NCI-H1092 treated with DMSO at 0.1 percent for 48 hours (cell line): ENCODE measurements around the gene GIN1.
"Not testable (repeated sequence)": the region's sequence is repeated elsewhere in the genome, so short reads cannot be mapped to it uniquely, and the experiment has no call there.

Experiments used
- DNase-seq: peaks from one replicate; lab custom pipeline; 2025; lab: John Stamatoyannopoulos, UW

The GIN1 gene, protein sequence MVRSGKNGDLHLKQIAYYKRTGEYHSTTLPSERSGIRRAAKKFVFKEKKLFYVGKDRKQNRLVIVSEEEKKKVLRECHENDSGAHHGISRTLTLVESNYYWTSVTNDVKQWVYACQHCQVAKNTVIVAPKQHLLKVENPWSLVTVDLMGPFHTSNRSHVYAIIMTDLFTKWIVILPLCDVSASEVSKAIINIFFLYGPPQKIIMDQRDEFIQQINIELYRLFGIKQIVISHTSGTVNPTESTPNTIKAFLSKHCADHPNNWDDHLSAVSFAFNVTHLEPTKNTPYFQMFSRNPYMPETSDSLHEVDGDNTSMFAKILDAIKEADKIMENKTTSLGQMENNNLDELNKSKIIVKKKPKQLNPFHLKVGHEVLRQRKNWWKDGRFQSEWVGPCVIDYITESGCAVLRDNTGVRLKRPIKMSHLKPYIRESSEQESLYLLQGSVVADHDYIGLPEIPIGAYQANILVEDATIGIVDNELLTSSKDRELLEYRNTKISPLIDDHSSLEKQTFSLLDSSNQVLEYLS

GRCh38 chr5:103119765-103120606, at the start of gene GIN1, which contains the start of gene PPIP5K2:
Gene GIN1 (minus strand): TSS chr5:103120138. CDS start chr5:103108707, 11,431 bp downstream.
Gene PPIP5K2 (plus strand): TSS chr5:103120301. CDS start chr5:103129590, 9,289 bp downstream.
- peak; percentile 94 for DNase-seq

GRCh38 chr5:103166706-103167105, 46.8 kb upstream of the GIN1 start:
- DNase-seq = no peak

GRCh38 chr5:103151156-103151555, 31.2 kb upstream of the GIN1 start:
- DNase-seq = no peak

DNA sequence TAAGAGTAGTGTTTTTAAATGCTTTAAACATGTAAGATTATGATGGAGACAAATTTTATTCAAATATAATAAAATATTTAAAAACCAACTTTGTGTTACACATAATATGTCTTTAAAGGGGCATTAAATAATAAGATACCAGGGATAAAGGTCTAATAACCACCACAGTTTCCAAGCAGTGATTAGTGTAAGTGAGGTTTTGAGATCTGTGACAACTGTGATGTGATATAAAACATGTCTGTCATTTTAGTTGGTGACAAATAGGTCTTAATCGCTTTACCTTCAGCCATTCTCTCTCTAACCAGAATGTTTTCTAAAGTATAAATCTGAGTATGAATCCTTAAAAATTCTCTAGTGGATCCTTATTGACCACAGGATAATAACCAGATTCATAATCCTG, 28.3 kb upstream of the GIN1 start:
- no peak for DNase-seq

DNA sequence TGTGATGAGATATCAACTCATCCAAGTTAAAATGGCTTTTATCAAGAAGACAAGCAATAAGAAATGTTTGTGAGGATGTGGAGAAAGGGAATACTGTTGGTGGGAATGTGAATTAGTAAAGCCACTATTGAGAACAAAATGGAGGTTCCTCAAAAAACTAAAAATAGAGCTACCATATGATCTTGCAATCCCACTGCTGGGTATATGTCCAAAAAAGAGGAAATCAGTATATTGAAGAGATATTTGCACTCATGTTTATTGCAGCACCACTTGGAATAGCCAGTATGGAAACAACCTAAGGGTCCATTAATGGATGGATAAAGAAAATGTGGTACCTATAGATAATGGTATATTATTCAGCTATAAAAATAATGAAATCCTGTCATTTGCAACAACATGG, 25.3 kb upstream of the GIN1 start:
- DNase-seq = no peak

GRCh38 chr5:103142132-103142531, 22.2 kb upstream of the GIN1 start:
- DNase-seq = not testable (repeated sequence)

DNA sequence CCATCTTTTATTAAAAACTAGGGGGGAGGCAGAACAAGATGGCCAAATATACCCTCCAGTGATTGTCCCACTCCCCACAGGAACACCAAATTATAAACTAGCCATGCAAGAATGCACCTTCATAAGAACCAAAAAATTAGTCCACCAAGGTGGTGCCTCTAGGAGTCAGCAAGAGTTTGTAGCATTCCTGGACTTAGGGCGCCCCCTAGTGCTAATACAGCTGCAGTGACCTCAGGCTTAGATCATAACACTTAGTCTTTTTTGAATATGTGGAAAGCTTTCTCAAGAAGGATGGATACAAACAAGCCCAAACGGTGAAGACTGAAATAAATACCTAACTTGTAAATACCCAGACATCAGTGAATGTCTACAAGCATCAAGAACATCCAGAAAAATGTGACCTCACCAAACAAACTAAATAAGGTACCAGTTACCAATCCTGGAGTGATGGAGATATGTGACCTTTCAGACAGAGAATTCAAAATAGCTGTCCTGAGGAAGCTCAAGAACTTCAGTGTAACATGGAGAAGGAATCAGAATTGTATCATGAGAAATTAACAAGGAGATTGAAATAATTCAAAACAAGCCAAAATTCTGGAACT, 19.4 kb upstream of the GIN1 start:
- DNase-seq = peak; percentile 64

- DNase-seq = no peak
Observed at GRCh38 chr5:103138202-103138690, 18.3 kb upstream of the GIN1 start.

GRCh38 chr5:103135461-103135860, 15.5 kb upstream of the GIN1 start:
- no peak for DNase-seq

GRCh38 chr5:103133231-103133630, 13.3 kb upstream of the GIN1 start:
- no peak for DNase-seq

DNA sequence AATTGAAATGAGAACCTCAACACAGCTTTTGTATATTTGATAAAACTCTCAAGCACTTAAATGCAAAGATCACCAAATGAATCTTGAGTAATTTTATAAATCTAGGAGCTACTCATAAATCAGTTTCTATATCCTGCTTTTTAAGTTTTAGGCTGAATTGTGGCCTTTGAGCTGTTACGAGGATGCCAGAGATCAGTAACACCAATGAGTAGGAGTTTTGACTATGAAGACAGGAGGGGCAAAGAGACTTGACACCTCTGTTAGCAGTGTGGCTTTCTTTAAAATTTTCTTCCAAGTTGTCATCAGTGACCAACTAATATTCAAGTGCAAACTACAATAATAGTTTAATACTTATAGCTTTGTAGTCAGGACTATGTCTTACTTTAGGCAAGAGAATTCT, 12.7 kb upstream of the GIN1 start:
- DNase-seq = no peak

- DNase-seq = no peak
Observed at GRCh38 chr5:103128202-103128601, 8.3 kb upstream of the GIN1 start.

GRCh38 chr5:103127292-103127817, 7.4 kb upstream of the GIN1 start:
- no peak for DNase-seq

- DNase-seq = no peak
Observed at GRCh38 chr5:103126557-103126956, 6.6 kb upstream of the GIN1 start.

DNA sequence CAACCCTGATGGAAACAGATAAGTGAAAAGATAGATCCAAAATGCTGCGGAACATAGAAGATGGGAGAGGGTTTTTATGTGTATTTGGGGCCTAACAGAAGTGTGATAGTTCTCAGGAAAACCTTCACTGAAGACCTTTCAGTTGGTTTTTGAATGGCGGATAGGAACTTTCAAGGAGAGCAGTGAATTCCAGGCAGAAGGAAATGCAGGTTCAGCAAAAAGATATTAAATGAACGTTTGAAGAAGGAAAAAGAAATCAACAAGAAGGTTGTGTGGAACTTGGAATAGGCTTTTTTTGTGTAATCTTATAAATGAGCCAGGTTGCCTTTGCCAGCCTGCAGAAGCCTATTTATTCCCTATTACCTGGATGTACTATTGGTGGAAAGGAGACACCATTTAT, 2.3 kb upstream of the GIN1 start:
- no peak for DNase-seq

GRCh38 chr5:103120607-103121200, 766 bp upstream of the GIN1 start:
- peak; percentile 5 for DNase-seq

DNA sequence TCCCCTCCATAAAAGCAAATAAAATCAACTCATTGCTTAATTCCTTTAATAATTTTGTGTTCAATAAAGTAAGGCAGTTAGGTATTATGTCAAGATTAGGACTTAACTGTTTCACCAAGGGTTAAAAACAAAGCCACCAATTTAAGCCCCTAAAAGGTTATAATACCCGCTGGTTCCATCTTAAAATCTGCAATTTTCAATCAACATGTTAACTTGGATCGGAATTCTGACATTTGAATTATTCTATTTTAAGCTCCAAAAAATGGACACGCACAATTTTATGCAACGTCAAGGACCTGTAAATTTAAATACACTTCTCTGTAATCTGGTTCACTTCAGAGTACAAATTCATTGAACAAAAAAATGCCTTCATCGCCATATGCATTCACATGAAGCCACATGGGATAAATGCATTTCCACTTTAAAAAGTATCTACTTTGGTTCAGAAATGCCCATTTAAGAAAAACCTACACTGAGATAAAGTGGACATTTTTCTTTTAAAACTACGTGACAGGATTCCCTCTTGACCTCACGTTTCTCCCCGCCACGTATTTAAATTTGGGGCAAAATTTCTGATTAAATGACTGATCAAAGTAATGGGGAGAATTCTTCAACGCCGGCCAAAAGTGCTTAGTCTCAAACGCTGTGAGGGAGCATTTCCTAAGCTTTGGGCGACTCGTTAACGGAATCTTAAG, 721 bp downstream of the GIN1 start:
- peak; percentile 38 for DNase-seq

DNA sequence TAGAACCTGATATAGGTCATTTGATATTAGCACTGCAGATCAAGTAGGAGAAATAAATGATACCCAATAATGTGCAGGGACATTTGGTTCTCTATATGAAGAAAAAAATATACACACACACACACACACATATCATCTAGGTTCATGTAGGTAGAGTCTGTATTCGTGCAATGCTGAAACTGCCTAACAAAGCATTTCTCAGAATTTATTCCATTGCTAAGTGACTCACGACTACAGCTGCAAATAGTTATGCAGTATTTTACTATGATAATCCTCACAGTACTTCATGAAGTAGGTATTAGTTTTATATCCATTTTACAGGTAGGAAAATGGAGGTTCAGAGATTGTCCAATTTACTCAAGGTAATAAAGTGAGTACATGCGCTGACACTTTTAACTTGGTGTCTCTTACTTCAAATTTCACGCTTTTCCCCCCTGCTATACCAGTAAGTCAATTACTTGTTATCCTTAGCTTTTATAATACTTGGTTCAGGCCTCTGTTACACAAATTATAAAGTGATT, 2.4 kb downstream of the GIN1 start:
- no peak for DNase-seq

DNA sequence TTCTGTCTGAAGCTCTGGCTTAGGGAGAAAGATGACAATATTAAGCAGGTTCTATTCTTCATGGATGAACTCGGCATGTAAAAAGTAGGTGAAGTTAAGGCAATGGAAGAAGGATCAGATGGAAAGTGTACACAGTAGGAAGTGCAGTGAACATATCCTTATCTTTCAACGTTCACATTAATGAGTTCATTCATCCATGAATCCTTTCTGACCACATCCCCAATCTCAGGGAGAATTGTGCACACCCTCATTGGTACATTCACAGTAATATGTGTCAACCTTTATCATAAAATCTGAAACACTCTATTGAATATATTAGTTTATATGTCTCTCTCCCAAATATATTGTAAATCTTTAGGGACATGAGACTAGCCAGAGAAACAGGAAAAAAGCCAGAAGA, 5.5 kb downstream of the GIN1 start:
- no peak for DNase-seq

DNA sequence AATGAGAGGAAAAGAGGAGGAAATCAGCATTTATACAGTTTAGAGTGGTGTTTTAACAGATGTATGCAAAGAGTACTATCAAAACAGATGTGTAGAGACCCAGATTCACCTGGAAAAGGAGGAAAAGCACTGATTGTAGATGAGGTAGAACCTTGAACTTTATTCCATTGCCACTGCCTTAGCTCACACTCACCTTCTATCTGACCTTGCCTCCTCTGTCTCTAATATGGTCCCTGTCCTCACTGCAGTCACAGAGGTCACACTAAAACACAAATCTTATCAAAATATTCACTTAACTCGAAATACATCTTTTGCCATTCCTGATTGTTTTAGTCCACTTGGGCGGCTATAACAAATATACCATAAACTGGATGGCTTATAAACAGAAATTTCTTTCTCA, 7.0 kb downstream of the GIN1 start:
- no peak for DNase-seq

DNA sequence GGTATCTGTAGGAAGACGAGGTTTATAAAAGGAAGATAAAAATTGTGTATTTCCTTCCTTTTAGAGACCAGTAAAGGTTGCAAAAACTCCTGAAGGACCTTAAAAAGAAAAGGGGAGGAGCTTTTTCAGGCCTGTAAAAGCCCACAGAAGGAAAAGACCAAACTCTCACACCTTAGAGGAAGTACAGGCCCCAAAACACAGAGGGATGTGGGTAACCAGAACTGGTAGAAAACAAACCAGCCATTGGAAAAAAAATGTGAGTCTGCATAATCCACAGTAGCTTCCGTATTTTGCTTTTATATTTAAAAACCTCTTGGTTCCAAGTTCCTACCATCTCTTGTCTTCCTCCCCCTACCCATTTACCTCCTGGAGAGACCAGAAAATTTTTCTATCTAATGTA, 8.5 kb downstream of the GIN1 start:
- no peak for DNase-seq
